Osteoblast (primary cell): ENCODE data around the gene OR2G6. TPM values are rescaled to one million over a fixed set of nuclear protein-coding genes. Genes with fewer than 3 reads are reported as not detected.

Source experiments
- DNase-seq: peaks from one replicate; pipeline ENCODE4 v3.0.0; 2011; ENCODE audit warnings: low spot score, mixed read lengths; ENCODE audit not compliant: insufficient read length; ENCODE audit errors: missing footprints
- H2AFZ ChIP-seq: 2 replicates; pipeline ENCODE4 v1.6.0; 2011; ENCODE audit warnings: mild to moderate bottlenecking, low read length
- H3K27ac ChIP-seq: 2 replicates; pipeline ENCODE4 v1.5.1; 2011; ENCODE audit warnings: mild to moderate bottlenecking, low read depth, low read length, moderate library complexity
- H3K27me3 ChIP-seq: 2 replicates; pipeline ENCODE4 v1.6.0; 2012; ENCODE audit warnings: mild to moderate bottlenecking, control low read depth, inconsistent platforms, low read length, moderate library complexity; ENCODE audit not compliant: insufficient read depth
- H3K36me3 ChIP-seq: 2 replicates; pipeline ENCODE4 v1.5.1; 2011; ENCODE audit warnings: mild to moderate bottlenecking, low read length, control low read depth, moderate library complexity; ENCODE audit not compliant: insufficient read depth
- H3K4me1 ChIP-seq: 2 replicates; pipeline ENCODE4 v1.5.1; 2011; ENCODE audit warnings: mild to moderate bottlenecking, low read length, control low read depth, moderate library complexity; ENCODE audit not compliant: insufficient read depth
- H3K4me2 ChIP-seq: 2 replicates; pipeline ENCODE4 v1.6.0; 2011; ENCODE audit warnings: mild to moderate bottlenecking, low read length; ENCODE audit not compliant: insufficient read depth
- H3K4me3 ChIP-seq: fragments of 200-600 bp; sonication (generic); 3 replicates; pipeline ENCODE4 v1.5.1; 2012; ENCODE audit warnings: mild to moderate bottlenecking, low read length, inconsistent platforms; ENCODE audit not compliant: insufficient read depth
- H3K79me2 ChIP-seq: 2 replicates; pipeline ENCODE4 v1.6.0; 2012; ENCODE audit warnings: mild to moderate bottlenecking, low read length, control low read depth, inconsistent platforms; ENCODE audit not compliant: insufficient read depth
- H3K9me3 ChIP-seq: 2 replicates; pipeline ENCODE4 v1.5.1; 2011; ENCODE audit warnings: low read depth, low read length, control low read depth
- H4K20me1 ChIP-seq: 2 replicates; pipeline ENCODE4 v1.6.0; 2012; ENCODE audit warnings: mild to moderate bottlenecking, low read length, control low read depth; ENCODE audit not compliant: insufficient read depth
- CTCF ChIP-seq: IDR thresholded peaks from 2 replicates; pipeline ENCODE4 v1.5.1; 2011; ENCODE audit warnings: mild to moderate bottlenecking, low read depth, low read length, moderate library complexity; ENCODE audit errors: extremely low read depth
- total RNA-seq: library from RNA; depleted of rRNA; stranded (reverse); fragments of >200 nt; gene quantifications from 2 replicates; pipeline ENCODE4 v1.2.3, GENCODE V29; 2012

OR2G6 gene
- total RNA-seq, 1 donor: not detected

GRCh38 chr1:248576260-248576980 lies 68.5 kb downstream of the OR2G6 start:
- H3K4me3 ChIP-seq: no peak overlapping the region
- no peak for DNase-seq
- no peak for TF ChIP-seq CTCF

More at GRCh38 chr1:248576260-248576980, 68.5 kb downstream of the OR2G6 start:
- H3K36me3 ChIP-seq: no peaks in the 10 kb centered on the region
- no peaks in the 10 kb centered on the region for H3K9me3 ChIP-seq
- no peak overlapping the region for H2AFZ ChIP-seq
- no peak overlapping the region for H3K4me2 ChIP-seq
- no peaks in the 10 kb centered on the region for H3K4me1 ChIP-seq
- no peaks in the 10 kb centered on the region for H3K79me2 ChIP-seq
- H4K20me1 ChIP-seq: no peaks in the 10 kb centered on the region
- H3K27me3 ChIP-seq: no peaks in the 10 kb centered on the region
- H3K27ac ChIP-seq: no peak overlapping the region

Other genes starting within 250 kb of the OR2G6 start
- not detected in 2 replicates for gene OR2T33, start 230.1 kb upstream of the OR2G6 start, total RNA-seq
- gene OR2T12, start 204.6 kb upstream of the OR2G6 start, total RNA-seq: not detected in 2 replicates
- not detected in 2 replicates for gene OR2M7, start 183.5 kb upstream of the OR2G6 start, total RNA-seq
- not detected in 2 replicates for gene OR14C36, start 159.3 kb upstream of the OR2G6 start, total RNA-seq
- not detected in 2 replicates for gene OR2T4, start 146.4 kb upstream of the OR2G6 start, total RNA-seq
- gene OR2T6, start 132.3 kb upstream of the OR2G6 start, total RNA-seq: not detected in 2 replicates
- gene OR2T1, start 105.0 kb upstream of the OR2G6 start, total RNA-seq: not detected in 2 replicates
- gene OR2T2, start 62.4 kb upstream of the OR2G6 start, total RNA-seq: not detected in 2 replicates
- not detected in 2 replicates for gene OR2T3, start 34.7 kb upstream of the OR2G6 start, total RNA-seq
- not detected in 2 replicates for gene OR2T5, start 19.5 kb upstream of the OR2G6 start, total RNA-seq
- gene OR2T29, start 54.7 kb downstream of the OR2G6 start, total RNA-seq: not detected in 2 replicates
- not detected in 2 replicates for gene OR2T34, start 66.7 kb downstream of the OR2G6 start, total RNA-seq
- not detected in 2 replicates for gene OR2T10, start 89.6 kb downstream of the OR2G6 start, total RNA-seq
- not detected in 2 replicates for gene OR2T11, start 127.0 kb downstream of the OR2G6 start, total RNA-seq
- not detected in 2 replicates for gene OR2T35, start 137.2 kb downstream of the OR2G6 start, total RNA-seq
- not detected in 2 replicates for gene OR2T27, start 147.5 kb downstream of the OR2G6 start, total RNA-seq
- not detected in 2 replicates for gene OR14I1, start 194.7 kb downstream of the OR2G6 start, total RNA-seq
- gene LYPD8, start 247.7 kb downstream of the OR2G6 start, total RNA-seq: not detected in 2 replicates